Trophoblast cell (in vitro differentiated cells and primary cell): Measurements from ENCODE around the gene PCP4.

Experiments used
- DNase-seq, 2 donors: peaks; one replicate each; pipeline ENCODE4 v3.0.0-alpha.2; 2016
- H2AFZ ChIP-seq: 2 replicates; pipeline ENCODE4 v1.6.1; 2013; ENCODE audit warnings: low read length, moderate library complexity, mild to moderate bottlenecking; ENCODE audit not compliant: insufficient read depth, poor library complexity
- H2AK5ac ChIP-seq: 2 replicates; pipeline ENCODE4 v1.6.1; 2013; ENCODE audit warnings: mild to moderate bottlenecking, low read length
- H2BK120ac ChIP-seq: 2 replicates; pipeline ENCODE4 v1.6.1; 2013; ENCODE audit warnings: low read length, mild to moderate bottlenecking, moderate library complexity; ENCODE audit not compliant: insufficient read depth, poor library complexity
- H2BK12ac ChIP-seq: 2 replicates; pipeline ENCODE4 v1.6.1; 2013; ENCODE audit warnings: mild to moderate bottlenecking, low read length, moderate library complexity
- H2BK5ac ChIP-seq: 2 replicates; pipeline ENCODE4 v1.6.1; 2013; ENCODE audit warnings: low read length, low read depth, moderate library complexity, mild to moderate bottlenecking; ENCODE audit not compliant: poor library complexity
- H3K14ac ChIP-seq: 2 replicates; pipeline ENCODE4 v1.6.1; 2013; ENCODE audit warnings: mild to moderate bottlenecking, low read length
- H3K18ac ChIP-seq: 2 replicates; pipeline ENCODE4 v1.6.1; 2013; ENCODE audit warnings: mild to moderate bottlenecking, low read length
- H3K23ac ChIP-seq: 2 replicates; pipeline ENCODE4 v1.6.1; 2013; ENCODE audit warnings: low read length
- H3K27ac ChIP-seq: 2 replicates; pipeline ENCODE4 v1.5.1; 2013; ENCODE audit warnings: low read depth, mild to moderate bottlenecking, inconsistent platforms, low read length, moderate library complexity
- H3K27me3 ChIP-seq: 2 replicates; pipeline ENCODE4 v1.6.1; 2013; ENCODE audit warnings: inconsistent platforms, mild to moderate bottlenecking, low read length, moderate library complexity; ENCODE audit not compliant: insufficient read depth
- H3K36me3 ChIP-seq, 2 experiments: 1 replicate in 1 of 2; 2 replicates in 1 of 2; pipeline ENCODE4 v1.6.1; 2013; ENCODE audit warnings: low read length in 2 of 2, mild to moderate bottlenecking in 2 of 2, moderate library complexity in 1 of 2; ENCODE audit not compliant: insufficient read depth in 2 of 2, control insufficient read depth in 1 of 2
- H3K4ac ChIP-seq: 2 replicates; pipeline ENCODE4 v1.6.1; 2013; ENCODE audit warnings: low read depth, mild to moderate bottlenecking, low read length, moderate library complexity
- H3K4me1 ChIP-seq, 2 experiments: 1 replicate in 1 of 2; 2 replicates in 1 of 2; pipeline ENCODE4 v1.6.1; 2013; ENCODE audit warnings: low read length in 2 of 2, mild to moderate bottlenecking in 2 of 2, moderate library complexity in 1 of 2; ENCODE audit not compliant: insufficient read depth in 2 of 2, control insufficient read depth in 1 of 2
- H3K4me2 ChIP-seq: 2 replicates; pipeline ENCODE4 v1.6.1; 2013; ENCODE audit warnings: inconsistent platforms, mild to moderate bottlenecking, low read length, moderate library complexity
- H3K4me3 ChIP-seq: 2 replicates; pipeline ENCODE4 v1.5.1; 2013; ENCODE audit warnings: mild to moderate bottlenecking, low read depth, low read length, inconsistent platforms
- H3K79me1 ChIP-seq: one replicate; pipeline ENCODE4 v1.6.1; 2013; ENCODE audit warnings: low read length
- H3K79me2 ChIP-seq: 2 replicates; pipeline ENCODE4 v1.6.1; 2013; ENCODE audit warnings: low read length, mild to moderate bottlenecking; ENCODE audit not compliant: control insufficient read depth, insufficient read depth, poor library complexity
- H3K9ac ChIP-seq: 2 replicates; pipeline ENCODE4 v1.6.1; 2013; ENCODE audit warnings: mild to moderate bottlenecking, low read length
- H3K9me3 ChIP-seq: 2 replicates; pipeline ENCODE4 v1.6.1; 2013; ENCODE audit warnings: low read depth, mild to moderate bottlenecking, control low read depth, inconsistent platforms, low read length; ENCODE audit not compliant: insufficient read depth
- H4K12ac ChIP-seq: 2 replicates; pipeline ENCODE4 v1.6.1; 2013; ENCODE audit warnings: low read depth, mild to moderate bottlenecking, low read length, moderate library complexity
- H4K8ac ChIP-seq: 2 replicates; pipeline ENCODE4 v1.6.1; 2013; ENCODE audit warnings: low read depth, mild to moderate bottlenecking, low read length, moderate library complexity
- H4K91ac ChIP-seq: one replicate; pipeline ENCODE4 v1.6.1; 2013; ENCODE audit warnings: low read depth, mild to moderate bottlenecking, low read length, moderate library complexity
- WGBS: extraction: QIAGEN DNeasy Blood & Tissue Kit; methylation state at CpG from one replicate; pipeline ENCODE4 v1.1.7; 2013; ENCODE audit warnings: missing lambda C conversion rate; ENCODE audit not compliant: insufficient read length, insufficient coverage; ENCODE audit errors: extremely low coverage; 5-methylcytosine and 5-hydroxymethylcytosine counted together

The PCP4 gene

DNA sequence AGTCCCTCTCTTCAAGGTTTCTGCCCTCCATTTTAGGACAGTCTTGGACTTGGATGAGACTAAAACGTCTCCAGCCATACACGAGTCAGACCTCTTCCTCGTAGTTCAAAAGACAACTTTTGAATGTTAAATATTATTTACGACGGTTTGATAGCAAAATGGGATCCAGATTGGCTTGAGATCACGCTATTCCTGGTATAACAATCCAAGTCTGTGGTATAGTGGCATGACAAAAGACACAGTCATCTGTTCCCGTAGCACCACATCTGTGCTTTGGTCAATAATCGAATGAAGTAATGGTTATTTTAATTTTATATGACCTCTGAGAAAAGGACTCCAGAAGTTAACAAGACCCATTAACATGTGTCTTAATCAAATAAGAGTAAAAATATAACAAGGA lies 7.0 kb downstream of the PCP4 start:
- no peak overlapping the region for H2BK120ac ChIP-seq
- no peak overlapping the region for H3K9ac ChIP-seq
- H3K14ac ChIP-seq: no peak overlapping the region
- no peak for DNase-seq
- H3K27ac ChIP-seq: no peak overlapping the region
- no peak overlapping the region for H2AK5ac ChIP-seq
- no peaks in the 10 kb centered on the region for H3K27me3 ChIP-seq
- no peak overlapping the region for H3K4me2 ChIP-seq
- no peak overlapping the region for H3K23ac ChIP-seq
- no peak overlapping the region for H2AFZ ChIP-seq
- no peak overlapping the region for H4K91ac ChIP-seq
- H2BK12ac ChIP-seq: no peak overlapping the region
- no peaks in the 10 kb centered on the region for H3K79me2 ChIP-seq
- no peak overlapping the region for H2BK5ac ChIP-seq
- H3K79me1 ChIP-seq: no peaks in the 10 kb centered on the region
- H3K4me1 ChIP-seq: no peaks in the 10 kb centered on the region
- H3K4me3 ChIP-seq: no peak overlapping the region
- no peak overlapping the region for H3K4ac ChIP-seq
- no peaks in the 10 kb centered on the region for H3K9me3 ChIP-seq
- no peak overlapping the region for H4K12ac ChIP-seq
- H4K8ac ChIP-seq: no peak overlapping the region
- no peak overlapping the region for H3K18ac ChIP-seq
- WGBS: no CpG with 5 or more reads among the region's 8 CpGs
- H3K36me3 ChIP-seq: no peaks in the 10 kb centered on the region

DNA sequence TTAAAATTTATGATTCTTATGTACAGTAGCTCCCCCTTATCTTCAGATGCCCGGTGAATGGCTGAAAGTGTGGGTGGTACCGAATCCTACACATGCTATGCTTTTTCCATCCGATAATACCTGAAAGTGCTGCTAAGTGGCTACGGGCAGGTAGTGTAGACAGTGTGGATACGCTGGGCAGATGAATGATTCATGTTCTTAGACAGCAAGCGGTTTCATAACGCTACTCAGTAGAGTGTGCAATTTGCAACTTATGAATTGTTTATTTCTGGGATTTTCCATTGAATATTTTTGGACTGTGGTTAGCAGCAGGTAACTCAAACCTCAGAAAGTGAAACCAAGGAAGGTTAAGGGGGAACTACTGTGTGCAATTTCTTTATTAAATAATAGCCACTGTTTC lies 7.5 kb downstream of the PCP4 start:
- H3K9ac ChIP-seq: no peak overlapping the region
- no peaks in the 10 kb centered on the region for H3K79me2 ChIP-seq
- H3K79me1 ChIP-seq: no peaks in the 10 kb centered on the region
- no peak overlapping the region for H3K4me3 ChIP-seq
- no peak for DNase-seq
- no peak overlapping the region for H2BK12ac ChIP-seq
- no peak overlapping the region for H3K4me2 ChIP-seq
- H3K18ac ChIP-seq: no peak overlapping the region
- no peaks in the 10 kb centered on the region for H3K4me1 ChIP-seq
- H2BK120ac ChIP-seq: no peak overlapping the region
- no peak overlapping the region for H4K8ac ChIP-seq
- H3K36me3 ChIP-seq: no peaks in the 10 kb centered on the region
- H4K91ac ChIP-seq: no peak overlapping the region
- H3K9me3 ChIP-seq: no peaks in the 10 kb centered on the region
- H2AFZ ChIP-seq: no peak overlapping the region
- no peak overlapping the region for H3K14ac ChIP-seq
- H4K12ac ChIP-seq: no peak overlapping the region
- H3K23ac ChIP-seq: no peak overlapping the region
- no CpG with 5 or more reads among the region's 7 CpGs for WGBS
- H3K27me3 ChIP-seq: no peaks in the 10 kb centered on the region
- H2AK5ac ChIP-seq: no peak overlapping the region
- H2BK5ac ChIP-seq: no peak overlapping the region
- H3K27ac ChIP-seq: no peak overlapping the region
- no peak overlapping the region for H3K4ac ChIP-seq

DNA sequence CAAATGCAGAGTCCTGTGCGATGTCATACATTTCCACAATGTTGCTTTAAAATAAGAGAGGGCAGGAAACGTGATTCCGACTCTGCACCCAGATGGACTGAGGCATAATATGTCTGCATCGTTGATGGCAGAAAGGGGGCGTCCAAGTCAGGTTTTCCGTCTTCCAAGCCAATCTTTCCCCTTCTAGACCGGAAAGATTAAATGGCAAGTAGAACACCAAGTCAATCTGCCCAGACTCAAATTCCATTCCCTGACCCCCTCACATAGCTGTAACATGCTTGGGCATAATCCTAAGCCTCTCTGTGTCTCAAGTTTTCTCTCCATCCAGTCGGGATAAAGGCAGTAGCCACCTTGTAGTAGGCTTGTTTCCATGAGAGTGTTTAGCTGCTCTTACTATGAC lies 14.4 kb downstream of the PCP4 start:
- H3K36me3 ChIP-seq: no peaks in the 10 kb centered on the region
- no peak overlapping the region for H3K14ac ChIP-seq
- no peak overlapping the region for H2BK120ac ChIP-seq
- no peak overlapping the region for H2AFZ ChIP-seq
- H2AK5ac ChIP-seq: no peak overlapping the region
- no peak overlapping the region for H3K27ac ChIP-seq
- no peak for DNase-seq
- H2BK12ac ChIP-seq: no peak overlapping the region
- WGBS: no CpG with 5 or more reads among the region's 8 CpGs
- H3K27me3 ChIP-seq: no peaks in the 10 kb centered on the region
- H3K4me2 ChIP-seq: no peak overlapping the region
- no peaks in the 10 kb centered on the region for H3K9me3 ChIP-seq
- H4K12ac ChIP-seq: no peak overlapping the region
- no peaks in the 10 kb centered on the region for H3K79me1 ChIP-seq
- no peak overlapping the region for H4K91ac ChIP-seq
- no peak overlapping the region for H3K18ac ChIP-seq
- H2BK5ac ChIP-seq: no peak overlapping the region
- H3K4me3 ChIP-seq: no peak overlapping the region
- peaks cover 0 to 3% of the 10 kb centered on the region in 2 experiments for H3K4me1 ChIP-seq
- no peaks in the 10 kb centered on the region for H3K79me2 ChIP-seq
- H3K4ac ChIP-seq: no peak overlapping the region
- no peak overlapping the region for H3K9ac ChIP-seq
- no peak overlapping the region for H4K8ac ChIP-seq
- H3K23ac ChIP-seq: no peak overlapping the region

DNA sequence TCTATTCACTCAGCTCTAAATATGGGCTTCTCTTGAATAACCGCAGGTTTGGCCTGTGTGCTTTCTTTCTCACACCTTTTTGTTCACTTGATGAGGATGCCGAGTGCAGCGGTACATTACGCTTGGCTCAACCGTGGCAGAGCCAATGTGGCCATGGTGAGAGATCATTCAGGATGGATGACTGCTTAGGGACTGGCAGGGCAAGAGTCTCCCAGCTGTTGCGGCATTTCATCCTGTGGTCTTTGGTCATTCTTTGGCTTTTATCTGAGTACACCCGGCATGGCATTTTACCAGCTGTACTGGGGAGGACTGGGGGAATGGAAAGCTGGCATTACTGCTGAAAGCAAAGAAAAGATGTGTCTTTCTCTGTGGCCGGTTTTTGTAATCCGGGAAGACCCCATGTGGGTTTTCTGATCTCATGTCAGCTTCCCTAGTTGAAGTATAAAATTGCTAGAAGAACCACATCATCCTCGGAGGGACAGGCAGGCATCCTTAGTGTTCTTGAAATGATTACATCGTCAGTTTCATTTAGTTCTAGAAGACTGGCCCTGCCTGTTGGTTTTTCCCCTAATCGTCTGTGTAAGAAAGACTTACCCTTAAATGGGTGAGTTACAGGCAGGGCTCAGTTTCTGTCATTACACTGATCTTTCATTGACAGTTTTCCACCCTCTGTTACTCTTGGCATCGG lies 15.1 kb downstream of the PCP4 start:
- Histone ChIP-seq H3K9ac (no peak overlapping the region), H3K18ac (no peak overlapping the region), H3K4ac (no peak overlapping the region), H4K12ac (no peak overlapping the region), H3K4me2 (no peak overlapping the region), H3K27me3 (no peaks in the 10 kb centered on the region), H3K14ac (no peak overlapping the region), H3K9me3 (no peaks in the 10 kb centered on the region), H3K79me2 (no peaks in the 10 kb centered on the region), H2AFZ (no peak overlapping the region), H3K23ac (no peak overlapping the region), H2BK120ac (no peak overlapping the region), H3K79me1 (no peaks in the 10 kb centered on the region), H3K4me1 (peaks cover 0 to 3% of the 10 kb centered on the region in 2 experiments), H3K36me3 (no peaks in the 10 kb centered on the region), H4K91ac (no peak overlapping the region), H2BK12ac (no peak overlapping the region), H2BK5ac (no peak overlapping the region), H4K8ac (no peak overlapping the region), H3K4me3 (no peak overlapping the region), H2AK5ac (no peak overlapping the region), H3K27ac (no peak overlapping the region)
- DNase-seq: no peak
- no CpG with 5 or more reads among the region's 13 CpGs for WGBS
